ENCODE results near the gene DGLUCY. TPM values are rescaled to one million over a fixed set of nuclear protein-coding genes. Genes with fewer than 3 reads are reported as not detected.
A peak's percentile ranks its signal among the peaks of the same experiment; 100 is the strongest.
"Not testable (repeated sequence)": the region's sequence is repeated elsewhere in the genome, so short reads cannot be mapped to it uniquely, and the experiment has no call there.

Gene DGLUCY, protein sequence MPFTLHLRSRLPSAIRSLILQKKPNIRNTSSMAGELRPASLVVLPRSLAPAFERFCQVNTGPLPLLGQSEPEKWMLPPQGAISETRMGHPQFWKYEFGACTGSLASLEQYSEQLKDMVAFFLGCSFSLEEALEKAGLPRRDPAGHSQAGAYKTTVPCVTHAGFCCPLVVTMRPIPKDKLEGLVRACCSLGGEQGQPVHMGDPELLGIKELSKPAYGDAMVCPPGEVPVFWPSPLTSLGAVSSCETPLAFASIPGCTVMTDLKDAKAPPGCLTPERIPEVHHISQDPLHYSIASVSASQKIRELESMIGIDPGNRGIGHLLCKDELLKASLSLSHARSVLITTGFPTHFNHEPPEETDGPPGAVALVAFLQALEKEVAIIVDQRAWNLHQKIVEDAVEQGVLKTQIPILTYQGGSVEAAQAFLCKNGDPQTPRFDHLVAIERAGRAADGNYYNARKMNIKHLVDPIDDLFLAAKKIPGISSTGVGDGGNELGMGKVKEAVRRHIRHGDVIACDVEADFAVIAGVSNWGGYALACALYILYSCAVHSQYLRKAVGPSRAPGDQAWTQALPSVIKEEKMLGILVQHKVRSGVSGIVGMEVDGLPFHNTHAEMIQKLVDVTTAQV
- polyA plus RNA-seq = 10 to 100 TPM; 31.8 to 71.6 (median 50.5) TPM

GRCh38 chr14:91113829-91114078 lies at the start of gene DGLUCY:
DGLUCY (plus strand) TSS chr14:91114073; CDS start chr14:91160295, 46,222 bp downstream.
- Mint-ChIP-seq H3K9me3 (no peaks in the 10 kb centered on the region), H3K4me3 (peak within 1 kb of the TSS; percentile 93 to 99 (median 95)), H3K27me3 (ENCODE audit: low read depth in 3 of 3) (peaks cover 0 to 15% (median 0%) of the 10 kb centered on the region in 3 donors), H3K4me1 (peaks cover 75 to 80% of the 10 kb centered on the region in 2 donors), H3K36me3 (peaks cover 11 to 15% (median 12%) of the 10 kb centered on the region in 3 donors), H3K27ac (peak within 1 kb of the TSS; percentile 95 to 99 (median 97))
- DNase-seq = peak; percentile 61 to 63 (median 62)

DNA sequence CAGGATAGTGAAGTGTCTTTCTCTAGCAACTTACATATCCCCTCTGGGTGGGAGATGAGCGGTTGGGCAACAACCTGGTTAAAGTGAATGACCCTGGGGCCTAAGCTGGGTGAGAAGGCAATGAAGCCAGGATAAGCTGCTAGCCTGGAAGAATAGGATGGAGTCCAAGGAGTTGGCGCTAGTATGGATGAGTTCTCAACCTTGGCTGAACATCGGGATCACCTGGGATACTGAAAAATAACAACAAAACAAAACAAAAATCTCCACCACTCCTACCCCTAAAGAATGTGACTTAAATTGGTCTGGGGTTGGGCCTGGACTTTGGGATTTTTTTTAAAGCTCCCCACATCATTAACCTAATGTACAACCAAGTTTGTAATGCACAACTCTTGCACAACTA lies 48.6 kb upstream of the DGLUCY start:
- Mint-ChIP-seq H3K9me3 (no peaks in the 10 kb centered on the region), H3K4me1 (peaks cover 73 to 76% of the 10 kb centered on the region in 2 donors), H3K27ac (peak overlapping the region; percentile 76 to 94 (median 84)), H3K36me3 (peaks cover 4 to 6% (median 4%) of the 10 kb centered on the region in 3 donors), H3K4me3 (peak overlapping the region in 2 of 5 donors; percentile 67 to 76), H3K27me3 (ENCODE audit: low read depth in 3 of 3) (peaks cover 2 to 16% (median 4%) of the 10 kb centered on the region in 3 donors)
- no peak for DNase-seq

GRCh38 chr14:91067186-91067585 lies 46.7 kb upstream of the DGLUCY start:
- no peaks in the 10 kb centered on the region for H3K9me3 Mint-ChIP-seq
- peaks cover 4 to 16% (median 5%) of the 10 kb centered on the region in 3 donors for H3K27me3 Mint-ChIP-seq (ENCODE audit: low read depth in 3 of 3)
- H3K36me3 Mint-ChIP-seq = peaks cover 4 to 7% (median 6%) of the 10 kb centered on the region in 3 donors
- H3K27ac Mint-ChIP-seq = peak overlapping the region; percentile 87 to 95 (median 92)
- H3K4me1 Mint-ChIP-seq = peaks cover 75 to 81% of the 10 kb centered on the region in 2 donors
- peak; percentile 22 to 35 (median 24) for DNase-seq
- H3K4me3 Mint-ChIP-seq = peak overlapping the region; percentile 54 to 86 (median 65)

- Mint-ChIP-seq H3K36me3 (peaks cover 2 to 7% (median 4%) of the 10 kb centered on the region in 3 donors), H3K9me3 (no peaks in the 10 kb centered on the region), H3K4me3 (peak overlapping the region; percentile 61 to 86 (median 77)), H3K4me1 (peaks cover 63 to 69% of the 10 kb centered on the region in 2 donors), H3K27me3 (ENCODE audit: low read depth in 3 of 3) (peaks cover 4 to 11% (median 5%) of the 10 kb centered on the region in 3 donors), H3K27ac (peak overlapping the region; percentile 89 to 93 (median 92))
- DNase-seq = no peak
These were observed 45.2 kb upstream of the DGLUCY start for GRCh38 chr14:91068642-91069041.

- DNase-seq = no peak
- Mint-ChIP-seq H3K27me3 (ENCODE audit: low read depth in 3 of 3) (peaks cover 5 to 13% (median 8%) of the 10 kb centered on the region in 3 donors), H3K4me1 (peaks cover 46 to 49% of the 10 kb centered on the region in 2 donors), H3K36me3 (peaks cover 0 to 6% (median 1%) of the 10 kb centered on the region in 3 donors), H3K27ac (peak overlapping the region in 1 of 6 donors; percentile 42), H3K4me3 (no peak overlapping the region), H3K9me3 (no peaks in the 10 kb centered on the region)
These were observed 43.3 kb upstream of the DGLUCY start for GRCh38 chr14:91070572-91070971.

- no peaks in the 10 kb centered on the region for H3K9me3 Mint-ChIP-seq
- H3K36me3 Mint-ChIP-seq = peaks cover 0 to under 1% (median 0%) of the 10 kb centered on the region in 3 donors
- no peak overlapping the region for H3K27ac Mint-ChIP-seq
- H3K4me1 Mint-ChIP-seq = peaks cover 36 to 44% of the 10 kb centered on the region in 2 donors
- DNase-seq = no peak
- peaks cover under 1 to 7% (median 2%) of the 10 kb centered on the region in 3 donors for H3K27me3 Mint-ChIP-seq (ENCODE audit: low read depth in 3 of 3)
- H3K4me3 Mint-ChIP-seq = no peak overlapping the region
These were observed 38.3 kb upstream of the DGLUCY start for GRCh38 chr14:91075553-91075952.

- peaks cover 0 to 7% (median 2%) of the 10 kb centered on the region in 3 donors for H3K27me3 Mint-ChIP-seq (ENCODE audit: low read depth in 3 of 3)
- H3K36me3 Mint-ChIP-seq = no peaks in the 10 kb centered on the region
- H3K4me1 Mint-ChIP-seq = peaks cover 35 to 42% of the 10 kb centered on the region in 2 donors
- peak overlapping the region; percentile 64 to 81 (median 67) for H3K4me3 Mint-ChIP-seq
- DNase-seq = peak; percentile 56 to 70 (median 70)
- H3K27ac Mint-ChIP-seq = peak overlapping the region; percentile 75 to 90 (median 86)
- no peaks in the 10 kb centered on the region for H3K9me3 Mint-ChIP-seq
These were observed 35.7 kb upstream of the DGLUCY start for GRCh38 chr14:91078095-91078737.

GRCh38 chr14:91080071-91080470 lies 33.8 kb upstream of the DGLUCY start:
- Mint-ChIP-seq H3K27ac (peak overlapping the region in 1 of 6 donors; percentile 27), H3K9me3 (no peaks in the 10 kb centered on the region), H3K4me3 (peak overlapping the region; percentile 4 to 33 (median 19)), H3K27me3 (ENCODE audit: low read depth in 3 of 3) (peaks cover 0 to 7% (median 2%) of the 10 kb centered on the region in 3 donors), H3K4me1 (peaks cover 34 to 42% of the 10 kb centered on the region in 2 donors), H3K36me3 (peaks cover 3 to 5% (median 5%) of the 10 kb centered on the region in 3 donors)
- no peak for DNase-seq

GRCh38 chr14:91082282-91082681 lies 31.6 kb upstream of the DGLUCY start:
- DNase-seq = no peak
- Mint-ChIP-seq H3K36me3 (peaks cover 3 to 5% (median 5%) of the 10 kb centered on the region in 3 donors), H3K27ac (no peak overlapping the region), H3K4me1 (peaks cover 23 to 29% of the 10 kb centered on the region in 2 donors), H3K9me3 (no peaks in the 10 kb centered on the region), H3K27me3 (ENCODE audit: low read depth in 3 of 3) (peaks cover 0 to 7% (median 3%) of the 10 kb centered on the region in 3 donors), H3K4me3 (no peak overlapping the region)

DNA sequence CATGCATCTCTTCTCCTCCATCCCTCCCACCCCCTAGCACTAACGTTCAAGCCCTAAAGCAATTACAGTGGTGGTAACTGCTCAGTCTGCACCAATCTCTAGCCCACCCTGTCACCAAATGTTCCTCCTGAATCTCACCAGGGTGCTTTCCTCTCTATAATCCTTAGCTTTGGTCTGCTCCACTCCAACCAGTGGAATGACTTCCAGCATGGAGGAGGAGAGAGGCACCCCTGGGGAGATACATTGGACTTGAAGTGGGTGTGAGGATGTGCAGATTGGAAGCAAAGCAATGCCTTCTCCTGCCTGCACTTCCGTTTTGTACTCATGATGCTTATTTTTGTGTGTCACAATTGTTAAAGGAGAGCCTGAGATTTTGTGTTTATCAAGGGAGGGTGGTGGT lies 29.4 kb upstream of the DGLUCY start:
- H3K9me3 Mint-ChIP-seq = no peaks in the 10 kb centered on the region
- peaks cover 4 to 7% of the 10 kb centered on the region in 2 donors for H3K4me1 Mint-ChIP-seq
- peaks cover 3 to 9% (median 5%) of the 10 kb centered on the region in 3 donors for H3K36me3 Mint-ChIP-seq
- H3K27me3 Mint-ChIP-seq (ENCODE audit: low read depth in 3 of 3) = peaks cover 0 to 7% (median 3%) of the 10 kb centered on the region in 3 donors
- no peak for DNase-seq
- H3K4me3 Mint-ChIP-seq = no peak overlapping the region
- no peak overlapping the region for H3K27ac Mint-ChIP-seq

DNA sequence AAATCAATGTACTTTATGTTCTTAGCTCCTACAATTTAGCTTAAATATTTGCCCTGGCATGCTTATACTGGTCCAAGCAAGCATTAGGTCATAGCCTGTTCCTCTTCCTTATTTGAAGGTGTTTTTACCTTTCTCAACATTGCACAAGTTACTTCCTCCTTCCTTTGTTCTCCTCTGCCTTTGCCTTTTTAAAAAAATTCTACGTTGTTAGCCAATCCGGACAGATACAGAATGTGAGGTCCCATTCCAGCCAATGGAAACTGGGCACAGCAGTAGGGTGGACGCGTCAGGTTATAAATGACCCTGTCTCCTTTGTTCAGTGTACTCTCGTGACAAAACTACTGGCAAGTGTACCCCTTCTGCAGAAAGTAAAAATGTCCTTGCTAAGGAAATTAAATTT lies 26.4 kb upstream of the DGLUCY start:
- DNase-seq; H3K36me3 Mint-ChIP-seq; H3K27ac Mint-ChIP-seq; H3K4me3 Mint-ChIP-seq; H3K4me1 Mint-ChIP-seq; H3K27me3 Mint-ChIP-seq (ENCODE audit: low read depth in 3 of 3); H3K9me3 Mint-ChIP-seq: not testable (repeated sequence)

GRCh38 chr14:91088585-91089235 lies 25.2 kb upstream of the DGLUCY start:
- DNase-seq = no peak
- Mint-ChIP-seq H3K9me3 (no peaks in the 10 kb centered on the region), H3K36me3 (peaks cover 3 to 11% (median 6%) of the 10 kb centered on the region in 3 donors), H3K27me3 (ENCODE audit: low read depth in 3 of 3) (peaks cover 0 to 7% (median 3%) of the 10 kb centered on the region in 3 donors), H3K27ac (no peak overlapping the region), H3K4me3 (no peak overlapping the region), H3K4me1 (no peaks in the 10 kb centered on the region)

- H3K27ac Mint-ChIP-seq = no peak overlapping the region
- H3K4me3 Mint-ChIP-seq = no peak overlapping the region
- H3K9me3 Mint-ChIP-seq = no peaks in the 10 kb centered on the region
- DNase-seq = no peak
- peaks cover 0 to 7% (median 3%) of the 10 kb centered on the region in 3 donors for H3K27me3 Mint-ChIP-seq (ENCODE audit: low read depth in 3 of 3)
- no peaks in the 10 kb centered on the region for H3K4me1 Mint-ChIP-seq
- peaks cover 0 to 7% (median 4%) of the 10 kb centered on the region in 3 donors for H3K36me3 Mint-ChIP-seq
These were observed 23.8 kb upstream of the DGLUCY start for GRCh38 chr14:91089958-91090535.

Measured in immature natural killer cell (primary cell).